Raji (cell line): Measurements from ENCODE around the gene C1QTNF4.

Experiments used
- POLR2A ChIP-seq: IDR thresholded peaks from 2 replicates; pipeline ENCODE4 v1.6.1; 2011; ENCODE audit warnings: low read depth, low read length, control low read depth; ENCODE audit not compliant: insufficient read depth

Gene C1QTNF4

GRCh38 chr11:47552566-47553405 lies 41.4 kb downstream of the C1QTNF4 start, which contains the start of gene CELF1:
Gene CELF1 (minus strand): TSS chr11:47553132. CDS start chr11:47499523, 53,609 bp downstream.
- TF ChIP-seq POLR2A = peak; percentile 73

- 0 out of 2 replicates have a peak, but pooled peaks have one; percentile 5 for TF ChIP-seq POLR2A
Measured at GRCh38 chr11:47552056-47552565, 42.1 kb downstream of the C1QTNF4 start.

- no peak for TF ChIP-seq POLR2A
Measured at GRCh38 chr11:47551086-47551485, 43.1 kb downstream of the C1QTNF4 start.

- no peak for TF ChIP-seq POLR2A
Measured at GRCh38 chr11:47550288-47551047, 43.7 kb downstream of the C1QTNF4 start.

- TF ChIP-seq POLR2A = no peak
Measured at GRCh38 chr11:47545298-47545697, 48.9 kb downstream of the C1QTNF4 start.

GRCh38 chr11:47541070-47541469 lies 53.1 kb downstream of the C1QTNF4 start:
- no peak for TF ChIP-seq POLR2A

GRCh38 chr11:47539681-47540039 lies 54.6 kb downstream of the C1QTNF4 start:
- TF ChIP-seq POLR2A = no peak
